ENCODE measurements around the gene RASL12.
A peak's percentile ranks its signal among the peaks of the same experiment; 100 is the strongest.
"Not testable (repeated sequence)": the region's sequence is repeated elsewhere in the genome, so short reads cannot be mapped to it uniquely, and the experiment has no call there.

Gene RASL12

GRCh38 chr15:65052956-65053355 lies 14.8 kb downstream of the RASL12 start:
- DNase-seq, result no peak

GRCh38 chr15:65051266-65051665 lies 16.5 kb downstream of the RASL12 start:
- DNase-seq, result no peak

DNA sequence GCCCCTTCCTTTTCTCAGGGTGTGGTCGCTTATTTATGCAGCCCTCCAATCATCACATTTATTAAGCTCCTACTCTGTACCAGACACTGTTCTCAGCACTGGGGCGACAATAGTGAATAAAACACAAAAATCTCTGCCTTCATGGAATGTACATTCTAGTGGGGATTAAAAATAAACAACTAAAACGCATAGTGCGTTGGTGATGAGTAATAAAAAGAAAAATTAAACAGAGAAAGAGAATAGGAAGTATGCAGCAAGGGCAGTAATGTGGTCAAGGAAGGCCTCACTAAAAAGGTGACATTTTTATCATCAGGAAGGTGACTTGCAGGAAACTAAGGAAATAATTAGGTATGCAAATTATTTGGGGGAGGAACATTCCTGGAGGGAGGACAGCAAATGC lies 17.5 kb downstream of the RASL12 start:
- no peak for DNase-seq

DNA sequence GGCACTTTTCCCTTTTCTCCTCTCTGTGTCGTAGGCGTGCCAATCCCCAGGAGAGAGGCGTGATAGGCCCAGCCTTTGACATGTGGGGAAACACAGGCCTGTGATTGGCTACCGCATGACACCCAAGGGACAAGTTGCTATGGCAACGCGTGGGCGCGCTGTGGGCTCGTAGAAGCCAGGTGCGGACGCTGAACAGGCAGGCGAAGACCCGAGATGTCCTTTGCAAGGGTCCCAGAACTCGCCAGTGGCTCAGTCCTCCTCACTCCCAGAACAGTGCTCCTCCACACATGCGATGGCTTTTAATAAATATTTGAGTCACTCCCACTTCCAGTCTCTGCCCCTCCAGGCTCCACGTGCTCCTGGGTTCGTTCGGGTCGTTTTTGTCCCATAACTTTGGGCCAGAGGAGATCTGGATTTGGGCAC lies 18.4 kb downstream of the RASL12 start:
- DNase-seq, result peak; percentile 97

DNA sequence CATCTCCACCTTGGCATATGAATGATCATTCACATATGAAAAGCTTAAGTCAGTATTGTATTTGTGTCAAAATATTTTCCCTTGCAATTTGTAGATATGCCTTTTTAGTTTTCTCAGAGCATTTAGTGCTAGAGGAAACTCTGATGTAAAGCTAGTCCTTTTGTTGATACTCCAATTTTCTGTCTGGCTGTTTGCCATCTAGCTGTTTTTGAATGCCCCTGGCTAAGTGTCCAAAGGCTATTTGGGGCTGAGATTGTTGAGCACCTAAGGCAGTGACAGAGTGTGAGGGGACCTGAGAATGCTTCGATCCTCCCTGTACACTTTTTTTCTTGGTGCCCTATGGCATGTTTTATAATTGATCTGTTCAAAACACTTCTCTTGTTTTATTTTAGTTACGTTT lies 19.6 kb downstream of the RASL12 start:
- DNase-seq, result peak in 1 of 2 experiments; percentile 18

DNA sequence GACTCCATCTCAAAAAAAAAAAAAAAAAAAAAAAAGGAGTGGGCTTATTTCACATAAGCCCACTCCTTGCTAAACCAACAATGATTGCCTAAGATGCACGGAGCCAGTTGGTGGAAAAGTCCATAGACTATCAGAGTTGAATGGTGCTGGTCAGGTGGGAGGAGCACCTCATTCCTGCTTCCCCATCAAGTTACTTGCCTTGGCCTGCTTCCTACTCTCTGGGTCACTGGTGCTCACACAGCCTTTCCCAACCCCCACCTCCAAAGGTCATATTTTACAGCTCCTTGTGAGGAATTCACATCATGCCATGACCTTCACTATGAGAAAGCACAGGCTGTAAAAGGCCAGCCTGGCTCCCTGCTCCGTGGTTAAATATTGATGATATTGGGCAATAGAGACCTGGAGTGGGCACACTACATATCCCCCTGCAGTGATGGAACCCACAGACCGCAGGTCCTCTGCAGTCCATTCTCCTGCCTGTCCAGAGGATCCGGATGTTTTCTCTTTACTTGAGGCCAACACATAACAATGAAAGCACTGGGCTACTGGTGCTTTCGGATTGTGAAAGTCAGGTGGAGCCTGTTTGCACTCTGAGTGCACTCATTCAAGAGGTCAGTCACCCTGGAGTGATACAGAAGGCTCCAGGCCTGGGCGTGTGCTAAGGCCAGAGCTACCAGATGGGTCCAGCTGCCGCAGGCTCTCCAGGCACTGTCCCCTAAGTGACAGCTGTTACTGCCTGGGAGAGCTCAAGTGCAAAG lies 22.9 kb downstream of the RASL12 start, which contains the start of gene SLC51B:
Gene SLC51B (plus strand): TSS at position 664 of the 758 bp plus-strand sequence. CDS start 4,618 bp downstream, outside the sequence.
- DNase-seq, result no peak

DNA sequence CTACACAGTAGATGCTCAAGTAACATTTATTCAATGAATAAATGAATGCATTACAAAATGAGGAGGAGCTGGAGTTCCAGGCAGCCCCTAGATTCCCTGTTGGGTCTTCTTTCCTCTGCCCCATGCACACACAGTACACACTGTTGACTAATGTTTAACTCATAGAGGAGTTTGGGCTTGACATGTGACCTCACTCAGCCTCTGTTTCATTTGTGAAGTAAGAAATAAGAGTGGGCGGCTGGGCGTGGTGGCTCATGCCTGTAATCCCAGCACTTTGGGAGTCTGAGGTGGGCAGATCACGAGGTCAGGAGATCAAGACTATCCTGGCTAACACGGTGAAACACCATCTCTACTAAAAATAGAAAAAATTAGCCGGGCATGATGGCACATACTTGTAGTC lies 23.6 kb downstream of the RASL12 start:
- DNase-seq, result not testable (repeated sequence)

DNA sequence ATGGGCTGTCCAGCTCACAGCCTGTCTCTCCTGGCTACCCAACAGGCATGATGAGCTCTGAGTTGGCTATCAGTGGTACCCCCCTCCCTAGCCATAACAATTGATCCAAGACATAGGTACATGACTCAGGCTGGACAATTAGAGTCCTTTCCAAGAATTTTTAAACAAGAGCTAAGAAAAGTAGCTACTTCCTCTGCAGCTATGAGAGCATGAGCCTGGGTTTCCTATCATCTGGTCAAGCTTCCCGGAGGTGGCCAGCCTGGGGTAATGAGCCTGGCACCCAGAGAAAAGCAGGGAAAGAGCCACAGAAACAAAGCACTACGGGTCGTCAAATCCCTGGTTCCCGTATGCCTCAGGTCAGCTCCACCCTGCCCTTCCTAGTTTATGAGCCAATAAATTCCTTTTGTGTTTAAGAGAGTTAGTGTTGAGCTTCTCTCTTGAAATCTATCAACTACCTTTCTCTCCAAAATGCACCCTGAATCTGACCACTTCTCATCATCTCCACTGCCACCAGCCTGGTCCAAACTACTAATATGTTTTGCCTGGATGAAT lies 24.9 kb downstream of the RASL12 start:
- DNase-seq, result no peak

GRCh38 chr15:65041787-65042186 lies 26.0 kb downstream of the RASL12 start:
- no peak for DNase-seq

DNA sequence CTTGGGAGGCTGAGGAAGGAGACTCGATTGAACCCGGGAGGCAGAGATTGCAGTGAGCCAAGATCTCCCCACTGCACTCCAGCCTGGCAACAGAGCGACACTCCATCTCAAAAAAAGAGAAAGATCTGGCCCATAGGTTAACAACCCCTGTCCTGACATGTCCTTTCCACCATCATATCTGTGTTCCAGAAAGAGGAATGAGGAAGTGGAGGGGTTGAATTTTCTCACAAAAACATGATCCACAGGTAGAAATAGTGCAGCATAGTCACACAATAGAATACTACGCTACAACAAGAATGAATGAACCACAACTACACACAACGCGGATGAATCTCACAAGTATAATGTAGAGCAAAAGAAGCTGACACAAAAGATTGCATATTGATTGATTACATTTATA lies 27.3 kb downstream of the RASL12 start:
- DNase-seq, result no peak

DNA sequence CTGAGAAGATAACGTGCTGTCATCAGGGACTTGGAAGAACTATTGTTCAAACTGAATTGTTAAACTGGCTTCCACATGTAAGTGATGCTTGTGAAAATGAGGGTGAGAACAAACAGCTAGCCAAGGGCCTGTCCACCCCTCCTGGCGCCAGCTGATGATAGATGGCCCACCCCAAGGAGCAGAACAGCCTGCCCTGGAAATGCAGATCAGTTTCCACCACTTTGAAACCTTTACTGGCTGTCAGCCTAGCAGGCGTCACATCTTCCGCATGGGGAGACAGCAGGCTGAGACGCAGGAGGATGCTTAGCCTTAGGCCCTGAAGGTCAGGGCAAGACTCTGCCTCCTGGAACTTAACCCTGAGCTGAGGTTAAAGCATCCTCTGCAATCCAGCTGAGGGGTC lies 29.0 kb downstream of the RASL12 start:
- no peak for DNase-seq

DNA sequence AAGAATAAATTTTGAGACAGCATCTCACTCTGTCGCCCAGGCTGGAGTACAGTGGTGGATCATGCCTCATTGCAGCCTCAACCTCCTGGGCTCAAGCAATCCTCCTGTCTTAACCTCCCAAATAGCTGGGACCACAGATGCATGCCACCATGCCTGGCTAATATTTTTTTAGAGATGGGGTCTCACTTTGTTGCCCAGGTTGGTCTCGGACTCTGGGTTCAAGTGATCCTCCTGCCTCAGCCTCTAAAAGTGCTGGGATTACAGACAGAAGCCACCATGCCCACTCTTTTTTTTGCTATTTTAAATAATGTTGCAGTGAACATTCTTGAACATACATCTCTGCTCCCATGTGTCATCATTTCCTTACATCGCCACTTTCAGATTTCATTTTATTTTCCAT lies 29.4 kb downstream of the RASL12 start:
- no peak for DNase-seq

GRCh38 chr15:65037309-65037708 lies 30.5 kb downstream of the RASL12 start:
- DNase-seq, result no peak

GRCh38 chr15:65034719-65035118 lies 33.1 kb downstream of the RASL12 start:
- DNase-seq, result no peak

GRCh38 chr15:65033659-65034269 lies 34.0 kb downstream of the RASL12 start:
- DNase-seq, result peak; percentile 8 to 57

- no peak for DNase-seq
Measured at GRCh38 chr15:65032801-65033537, 34.8 kb downstream of the RASL12 start.

GRCh38 chr15:65029736-65030208 lies 38.0 kb downstream of the RASL12 start:
- DNase-seq, result no peak

DNA sequence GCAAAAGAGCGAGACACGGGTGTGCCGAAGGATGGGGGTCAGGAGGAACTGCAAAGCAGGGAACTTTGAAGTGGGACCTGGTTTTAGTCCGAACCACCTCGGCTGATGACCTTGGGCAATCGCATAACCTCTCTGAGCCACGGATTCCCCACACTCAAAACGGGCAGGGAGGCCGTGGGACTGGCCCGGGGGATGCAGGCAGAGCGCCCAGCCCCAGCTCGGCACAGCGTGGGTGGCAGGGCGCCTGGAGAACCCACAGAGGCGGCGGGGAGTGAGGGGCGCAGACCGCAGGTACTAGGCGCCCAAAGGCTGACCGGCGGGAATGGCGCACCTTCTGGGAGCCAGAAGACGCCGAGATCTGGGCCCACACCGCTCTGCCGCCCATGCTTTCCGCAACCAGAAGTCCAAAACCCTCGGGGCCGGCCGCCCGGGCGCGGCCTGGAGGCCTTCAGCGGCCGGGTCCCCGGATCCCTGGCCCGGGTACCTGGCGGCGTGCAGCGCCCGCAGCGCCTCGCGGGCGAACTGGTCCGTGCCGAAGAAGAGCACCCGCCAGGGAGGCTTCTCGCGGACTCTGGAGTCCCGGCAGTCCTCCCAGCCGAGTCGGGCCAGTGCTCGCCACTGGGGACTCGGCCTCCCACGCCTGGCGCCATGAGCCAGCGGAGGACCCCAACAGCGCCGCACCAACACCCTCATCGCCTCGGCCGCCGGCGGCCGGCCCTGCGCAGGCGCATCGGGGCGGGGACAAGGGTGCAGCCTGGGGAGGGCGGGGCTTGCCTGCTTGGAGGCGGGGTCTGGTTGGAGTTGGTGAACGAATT lies 38.7 kb downstream of the RASL12 start, which contains the start of gene MTFMT:
Gene MTFMT (minus strand): TSS at position 719 of the 815 bp plus-strand sequence. CDS start 26 bp downstream, at position 693.
- peak; percentile 83 to 86 for DNase-seq

DNA sequence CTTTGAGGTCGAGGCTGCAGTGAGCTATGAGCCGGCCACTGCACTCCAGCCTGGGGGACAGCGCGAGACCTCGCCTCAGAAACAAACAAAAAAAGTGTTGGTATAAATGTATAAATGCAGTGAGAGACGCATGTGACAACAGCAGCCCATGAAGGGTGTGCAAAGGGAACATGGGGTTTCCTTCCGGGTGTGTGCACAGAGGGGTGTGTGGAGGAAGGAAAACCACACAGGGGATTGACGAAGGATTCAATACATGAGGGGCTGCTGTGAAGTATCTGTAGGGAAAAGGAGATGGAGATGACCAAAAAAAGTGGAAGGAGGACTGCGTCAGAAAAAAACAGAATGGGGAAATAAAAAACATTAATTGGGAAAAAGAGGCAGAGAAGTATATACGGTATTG lies 39.5 kb downstream of the RASL12 start:
- no peak for DNase-seq

- no peak for DNase-seq
Measured at GRCh38 chr15:65027593-65027992, 40.2 kb downstream of the RASL12 start.

DNA sequence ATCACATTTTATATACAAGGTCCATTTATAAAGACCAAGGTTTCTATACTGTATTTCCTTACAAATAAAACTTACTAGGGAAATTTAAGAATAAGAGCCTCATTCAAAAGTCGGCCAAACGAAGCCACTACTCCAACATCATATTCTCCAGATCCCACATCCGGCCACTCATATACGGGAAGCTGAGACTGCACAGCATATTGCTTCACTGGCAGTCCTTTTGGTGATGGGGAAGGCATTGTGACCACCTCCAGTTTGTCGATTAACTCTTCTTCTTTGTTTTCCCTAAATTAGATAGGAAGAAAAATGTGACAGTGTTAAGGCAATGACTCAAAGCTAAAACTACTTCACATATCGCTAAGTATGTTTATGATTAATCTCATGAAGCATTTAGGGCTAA lies 41.0 kb downstream of the RASL12 start:
- no peak for DNase-seq

GRCh38 chr15:65021488-65021887 lies 46.3 kb downstream of the RASL12 start:
- DNase-seq, result no peak
